K562 (cell line): ENCODE results near the gene PTTG1IP. TPM values are rescaled to one million over a fixed set of nuclear protein-coding genes. Genes with fewer than 3 reads are reported as not detected.

Experiments used
- ATAC-seq: fragments of 200-7000 bp; cut with Tn5 transposase; 3 replicates; pipeline ENCODE4 v1.9.1; 2020; ENCODE audit warnings: moderate library complexity
- BruUV-seq: library from RNA; stranded (reverse); fragments of 400-500 nt; replicated peaks from 2 replicates; lab custom pipeline; 2021; lab: Mats Ljungman, UMichigan
- CTCF ChIA-PET: fragments of 300-600 bp; formaldehyde crosslinking; extraction: SDS; loops from one replicate; lab custom pipeline; 2021; ENCODE audit warnings: low intra/inter-chr PET ratio; lab: Yijun Ruan, JAX
- POLR2A ChIA-PET: fragments of 300-600, 350-650 bp; sonication (Branson Sonifier 250); formaldehyde crosslinking; extraction: SDS; loops from one replicate; lab custom pipeline; 2021; ENCODE audit warnings: antibody characterized with exemption, inconsistent platforms; lab: Yijun Ruan, JAX
- DNase-seq, 4 experiments: peaks; one replicate each; pipeline versions ENCODE4 v3.0.0 to v3.0.0-alpha.2; 2011 to 2018; ENCODE audit warnings: low spot score in 3 of 4, mixed read lengths in 3 of 4; ENCODE audit errors: extremely low read depth in 1 of 4
- FAIRE-seq: peaks from 2 replicates; lab custom pipeline; 2011; peaks lifted over from hg19 to GRCh38; lab: Jason Lieb, UNC
- H2AFZ ChIP-seq: 2 replicates; pipeline ENCODE4 v1.6.0; 2011; ENCODE audit warnings: low read depth, low read length, control low read depth, inconsistent platforms
- H3K27ac ChIP-seq: fragments of 200-600 bp; 3 replicates; pipeline ENCODE4 v1.8.0; 2011; ENCODE audit warnings: low read depth, mild to moderate bottlenecking, control low read depth, inconsistent platforms, low read length, moderate library complexity, mixed read lengths; ENCODE audit errors: extremely low read depth
- H3K27me3 ChIP-seq, 2 experiments: fragments of 300-600 bp in 1 of 2; 2 replicates in 1 of 2; 3 replicates in 1 of 2; pipeline versions ENCODE4 v1.6.0 to v1.8.0; 2011; ENCODE audit warnings: inconsistent platforms in 2 of 2, low read length in 2 of 2, mild to moderate bottlenecking in 1 of 2, mixed read lengths in 1 of 2, moderate library complexity in 1 of 2; ENCODE audit not compliant: control insufficient read depth in 2 of 2, insufficient read depth in 2 of 2
- H3K36me3 ChIP-seq: fragments of 300-600 bp; 3 replicates; pipeline ENCODE4 v1.8.0; 2011; ENCODE audit warnings: mild to moderate bottlenecking, low read length, inconsistent platforms; ENCODE audit not compliant: control insufficient read depth, insufficient read depth
- H3K4me1 ChIP-seq, 2 experiments: fragments of 200-600 bp in 1 of 2; replicated peaks in 1 of 2; 2 replicates in 1 of 2; 3 replicates in 1 of 2; pipeline versions ENCODE4 v1.5.1 to v1.8.0; 2011; ENCODE audit warnings: inconsistent platforms in 2 of 2, low read length in 2 of 2, mild to moderate bottlenecking in 1 of 2, mixed read lengths in 1 of 2, moderate library complexity in 1 of 2; ENCODE audit not compliant: control insufficient read depth in 2 of 2, insufficient read depth in 2 of 2
- H3K4me2 ChIP-seq: 2 replicates; pipeline ENCODE4 v1.6.1; 2011; ENCODE audit warnings: low read length, control low read depth, inconsistent platforms, mixed read lengths; ENCODE audit not compliant: insufficient read depth
- H3K4me3 ChIP-seq: fragments of 200-600 bp; sonication (generic), shearing (Covaris generic); 2 replicates; pipeline ENCODE4 v1.5.1; 2016; ENCODE audit warnings: control low read depth, inconsistent platforms
- H3K79me2 ChIP-seq: fragments of 200-600 bp; 3 replicates; pipeline ENCODE4 v1.8.0; 2011; ENCODE audit warnings: low read length, inconsistent platforms; ENCODE audit not compliant: control insufficient read depth, insufficient read depth
- H3K9ac ChIP-seq, 2 experiments: 2 replicates each; pipeline versions ENCODE4 v1.6.0 to v1.6.1; 2011; ENCODE audit warnings: low read depth in 2 of 2, low read length in 2 of 2, control low read depth in 1 of 2, inconsistent platforms in 1 of 2, mild to moderate bottlenecking in 1 of 2, mixed read lengths in 1 of 2; ENCODE audit not compliant: insufficient read depth in 1 of 2
- H3K9me1 ChIP-seq: one replicate; pipeline ENCODE4 v1.6.0; 2011; ENCODE audit warnings: inconsistent platforms, mild to moderate bottlenecking, low read length, moderate library complexity; ENCODE audit not compliant: control insufficient read depth, insufficient read depth
- H3K9me3 ChIP-seq: replicated peaks from 2 replicates; pipeline ENCODE4 v1.5.1; 2011; ENCODE audit warnings: low read depth, low read length, inconsistent platforms; ENCODE audit not compliant: control insufficient read depth, insufficient read depth
- H4K20me1 ChIP-seq: replicated peaks from 2 replicates; pipeline ENCODE4 v1.6.1; 2011; ENCODE audit warnings: low read length, inconsistent platforms, mixed read lengths; ENCODE audit not compliant: control insufficient read depth, insufficient read depth
- DDX20 ChIP-seq: fragments of 450-650 bp; IDR thresholded peaks from 2 replicates; pipeline ENCODE4 v1.6.1; 2016; ENCODE audit warnings: missing genetic modification characterization, low read depth, mild to moderate bottlenecking, missing compliant biosample characterization, moderate library complexity
- HDAC8 ChIP-seq: fragments of 450-650 bp; IDR thresholded peaks from 2 replicates; pipeline ENCODE4 v1.6.1; 2016; ENCODE audit warnings: mild to moderate bottlenecking, missing genetic modification characterization, moderate library complexity, missing compliant biosample characterization
- KDM5B ChIP-seq: fragments of 200-600 bp; sonication (generic); IDR thresholded peaks from 2 replicates; pipeline ENCODE4 v1.6.1; 2012; ENCODE audit warnings: low read depth, mild to moderate bottlenecking, moderate library complexity, low read length, control low read depth, inconsistent platforms; ENCODE audit not compliant: insufficient replicate concordance
- SRSF1 ChIP-seq: fragments of 200-400 bp; formaldehyde crosslinking; IDR thresholded peaks from 2 replicates; pipeline ENCODE4 v1.6.1; 2017; ENCODE audit warnings: mild to moderate bottlenecking, low read depth, low read length, moderate library complexity
- ZFP30 ChIP-seq: fragments of 250-450 bp; sonication (Bioruptor Pico); IDR thresholded peaks from 2 replicates; pipeline ENCODE4 v1.8.0; 2022; ENCODE audit warnings: moderate library complexity, mild to moderate bottlenecking, inconsistent platforms, borderline replicate concordance
- ZNF696 ChIP-seq: fragments of 250-450 bp; sonication (Bioruptor Pico); conservative IDR thresholded peaks from 2 replicates; pipeline ENCODE4 v1.4.0; 2020; ENCODE audit warnings: mild to moderate bottlenecking, moderate library complexity
- ZSCAN29 ChIP-seq: fragments of 450-650 bp; IDR thresholded peaks from 2 replicates; pipeline ENCODE4 v1.6.1; 2017
- WGBS: fragments of 100-300 bp; shearing (Covaris generic); methylation state at CpG from one replicate; pipeline ENCODE4 v1.1.6; 2016; ENCODE audit warnings: low coverage, mixed read lengths; ENCODE audit not compliant: insufficient coverage; ENCODE audit errors: missing lambda C conversion rate; 5-methylcytosine and 5-hydroxymethylcytosine counted together
- in situ Hi-C: fragments of 300-500 bp; cut with MboI; formaldehyde crosslinking; loops from 4 replicates; pipeline ENCODE4 v1.15.0; 2018; ENCODE audit warnings: inconsistent platforms, mixed read lengths
- intact Hi-C: fragments of 100-400 bp; cut with micrococcal nuclease; formaldehyde crosslinking; loops from 2 replicates; pipeline ENCODE4 v1.14.2; 2022
- polyA plus RNA-seq, 8 experiments: library from polyadenylated mRNA; depleted of rRNA in 4 of 8; stranded (reverse) in 5 of 8; unstranded in 3 of 8; fragments of >200 nt; fragmentation: Nextera tagmentation in 2 of 8; fragmentation: Illumina TruSeq in 1 of 8; extraction: Ambion mirVana in 2 of 8; extraction: Trizol in 1 of 8; gene quantifications; 2 replicates each; pipeline versions ENCODE4 v1.2.1 to v1.2.3, GENCODE V29; 2011 to 2014; ENCODE audit warnings: inconsistent platforms in 1 of 8, missing spikeins in 1 of 8
- total RNA-seq, 7 experiments: library from RNA; depleted of rRNA in 6 of 7; stranded (reverse); fragments of >200 nt in 6 of 7; fragmentation: Illumina TruSeq in 2 of 7; extraction: Trizol in 2 of 7; gene quantifications; 2 replicates each; pipeline versions ENCODE4 v1.2.1 to v1.2.3, GENCODE V29; 2011 to 2021; ENCODE audit warnings: low replicate concordance in 1 of 7
- TF ChIP-seq, protein P1 (sequence below), 2 experiments: fragments of 200-800 bp in 1 of 2; sonication (Bioruptor generic) in 1 of 2; sonication (generic) in 1 of 2; formaldehyde crosslinking in 1 of 2; IDR thresholded peaks in 1 of 2; conservative IDR thresholded peaks in 1 of 2; 2 replicates each; pipeline versions ENCODE4 v1.5.0 to v1.6.1; 2016 to 2020; ENCODE audit warnings: missing compliant biosample characterization in 1 of 2, missing genetic modification characterization in 1 of 2, missing genetic modification reagents in 1 of 2
- TF ChIP-seq, protein P2 (sequence below): sonication (generic); formaldehyde crosslinking; IDR thresholded peaks from 2 replicates; pipeline ENCODE4 v1.8.1; 2023; ENCODE audit warnings: missing genetic modification reagents, mild to moderate bottlenecking, borderline replicate concordance

The PTTG1IP gene
- total and polyA plus RNA-seq, 9 of the 15 experiments (the other 6 are each of a cell fraction or from before 2014, with no cell fraction given): 5.0 to 99.3 (median 82.4) TPM

DNA sequence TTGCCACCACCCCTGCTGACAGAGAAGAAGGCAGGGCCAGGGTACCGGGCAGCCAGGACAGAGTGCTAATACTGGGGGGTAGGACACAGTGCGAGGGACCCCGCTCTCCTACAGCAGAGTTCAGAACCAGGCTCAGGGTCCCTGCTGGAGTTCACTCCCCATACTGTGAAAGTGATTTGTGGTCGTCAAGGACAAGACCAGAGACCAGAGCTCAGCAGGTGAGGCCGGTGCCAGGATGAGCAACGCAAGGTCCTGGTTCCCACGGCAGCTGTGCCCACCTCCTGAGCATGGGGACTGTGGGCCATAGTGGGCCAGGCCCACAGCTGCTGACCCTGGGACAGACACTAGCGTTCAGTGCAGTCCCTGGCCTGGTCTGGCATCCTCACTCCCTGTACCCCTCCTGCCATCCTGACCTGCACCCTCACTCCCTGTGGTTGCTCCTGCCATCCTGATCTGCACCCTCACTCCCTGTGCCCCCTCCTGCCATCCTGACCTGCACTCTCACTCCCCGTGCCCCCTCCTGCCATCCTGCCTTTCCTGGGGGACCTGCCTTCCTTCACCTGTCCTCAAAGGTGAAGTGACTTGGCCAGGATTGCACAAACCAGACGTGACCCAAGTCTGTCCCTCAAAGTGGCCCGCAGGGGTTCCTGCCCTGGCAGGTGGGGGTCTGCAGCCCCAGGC is 13.8 kb upstream of the PTTG1IP start (continued):
- TF ChIP-seq, protein P1, sequence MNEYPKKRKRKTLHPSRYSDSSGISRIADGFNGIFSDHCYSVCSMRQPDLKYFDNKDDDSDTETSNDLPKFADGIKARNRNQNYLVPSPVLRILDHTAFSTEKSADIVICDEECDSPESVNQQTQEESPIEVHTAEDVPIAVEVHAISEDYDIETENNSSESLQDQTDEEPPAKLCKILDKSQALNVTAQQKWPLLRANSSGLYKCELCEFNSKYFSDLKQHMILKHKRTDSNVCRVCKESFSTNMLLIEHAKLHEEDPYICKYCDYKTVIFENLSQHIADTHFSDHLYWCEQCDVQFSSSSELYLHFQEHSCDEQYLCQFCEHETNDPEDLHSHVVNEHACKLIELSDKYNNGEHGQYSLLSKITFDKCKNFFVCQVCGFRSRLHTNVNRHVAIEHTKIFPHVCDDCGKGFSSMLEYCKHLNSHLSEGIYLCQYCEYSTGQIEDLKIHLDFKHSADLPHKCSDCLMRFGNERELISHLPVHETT (CRISPR knock-in tag; conservative IDR thresholded peaks at IDR 0.05 in 1 of 2, IDR thresholded peaks at IDR 0.05 in 1 of 2): no peak
- no peak for TF ChIP-seq DDX20 (tag)

DNA sequence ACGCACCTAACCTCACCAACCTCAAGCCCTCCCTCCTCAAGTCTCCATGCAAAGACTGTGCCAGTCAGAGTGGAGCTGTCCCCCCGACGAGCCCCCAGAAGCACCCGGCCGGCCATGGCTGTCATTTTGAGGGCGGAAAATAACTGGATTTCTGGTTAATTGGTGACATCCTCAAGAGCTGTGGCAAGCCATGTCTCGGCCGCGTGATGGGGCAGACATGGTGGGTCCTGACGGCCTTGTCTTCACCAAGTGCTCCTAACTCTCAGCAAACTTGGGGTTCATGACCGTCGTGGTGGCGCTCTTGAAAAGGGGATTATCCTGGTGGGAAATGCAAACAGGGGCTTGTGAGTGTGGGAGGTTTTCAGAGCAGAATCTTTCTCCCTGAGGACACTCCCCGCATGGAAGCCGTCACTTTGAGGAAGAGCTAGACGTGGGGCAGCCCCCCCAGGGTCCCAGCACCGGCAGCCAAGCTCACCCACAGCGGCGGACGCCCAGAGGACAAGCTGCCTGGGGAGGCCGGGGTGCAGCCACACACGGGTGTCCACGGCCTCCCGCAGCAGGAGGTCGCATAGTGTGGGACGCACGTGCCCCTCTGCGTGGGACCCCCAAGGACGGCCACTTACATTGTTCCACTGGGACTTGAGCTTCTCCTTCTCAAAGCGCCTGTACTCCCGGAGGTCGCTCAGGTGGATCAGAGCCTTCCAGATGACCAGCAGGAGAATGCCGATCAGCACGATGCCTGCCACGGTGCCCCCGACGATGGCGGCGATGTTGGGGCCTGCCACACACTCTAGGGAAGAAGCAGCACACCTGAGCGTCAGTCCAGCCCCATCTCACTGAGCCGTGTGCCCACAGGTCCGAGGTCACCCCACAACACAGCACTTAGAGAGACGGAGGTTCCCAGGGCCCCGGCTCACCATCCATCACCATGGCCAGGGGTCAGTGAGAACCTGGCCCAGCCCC is 12.9 kb upstream of the PTTG1IP start:
- no peak overlapping the region for H3K4me3 ChIP-seq
- peaks cover 14% of the 10 kb centered on the region for H4K20me1 ChIP-seq
- H3K27ac ChIP-seq: no peak overlapping the region
- ATAC-seq (peak; percentile 9; the same call in 1 of the 3 replicates), DNase-seq (no peak), FAIRE-seq (no peak)
- H3K27me3 ChIP-seq: peaks cover 19 to 55% of the 10 kb centered on the region in 2 experiments; a peak in 4 of 5 replicates
- intact Hi-C loops (no loop called here), in situ Hi-C loops (no loop called here)
- no peaks in the 10 kb centered on the region for H3K9me3 ChIP-seq
- H3K36me3 ChIP-seq: no peaks in the 10 kb centered on the region
- 42% methylated on average over 40 of the region's 44 CpGs for WGBS
- peaks cover 5 to 61% of the 10 kb centered on the region in 2 experiments; a peak in 4 of 5 replicates for H3K4me1 ChIP-seq
- no peaks in the 10 kb centered on the region for H3K9me1 ChIP-seq
- H3K9ac ChIP-seq: no peak overlapping the region
- no TSS peak for BruUV-seq
- H2AFZ ChIP-seq: no peak overlapping the region
- ChIA-PET CTCF (interaction anchor here (0.6 kb wide), 1 partner anchor 40 kb away, joined by 4 read pairs; no protein-coding TSS in a partner anchor), POLR2A (interaction anchor here (0.6 to 1.2 kb wide), 3 partner anchors 12 to 1957 kb away, joined by 3 to 4 read pairs (median 3); no protein-coding TSS in a partner anchor)
- no peak overlapping the region for H3K4me2 ChIP-seq
- H3K79me2 ChIP-seq: no peaks in the 10 kb centered on the region
- TF ChIP-seq, protein P2, sequence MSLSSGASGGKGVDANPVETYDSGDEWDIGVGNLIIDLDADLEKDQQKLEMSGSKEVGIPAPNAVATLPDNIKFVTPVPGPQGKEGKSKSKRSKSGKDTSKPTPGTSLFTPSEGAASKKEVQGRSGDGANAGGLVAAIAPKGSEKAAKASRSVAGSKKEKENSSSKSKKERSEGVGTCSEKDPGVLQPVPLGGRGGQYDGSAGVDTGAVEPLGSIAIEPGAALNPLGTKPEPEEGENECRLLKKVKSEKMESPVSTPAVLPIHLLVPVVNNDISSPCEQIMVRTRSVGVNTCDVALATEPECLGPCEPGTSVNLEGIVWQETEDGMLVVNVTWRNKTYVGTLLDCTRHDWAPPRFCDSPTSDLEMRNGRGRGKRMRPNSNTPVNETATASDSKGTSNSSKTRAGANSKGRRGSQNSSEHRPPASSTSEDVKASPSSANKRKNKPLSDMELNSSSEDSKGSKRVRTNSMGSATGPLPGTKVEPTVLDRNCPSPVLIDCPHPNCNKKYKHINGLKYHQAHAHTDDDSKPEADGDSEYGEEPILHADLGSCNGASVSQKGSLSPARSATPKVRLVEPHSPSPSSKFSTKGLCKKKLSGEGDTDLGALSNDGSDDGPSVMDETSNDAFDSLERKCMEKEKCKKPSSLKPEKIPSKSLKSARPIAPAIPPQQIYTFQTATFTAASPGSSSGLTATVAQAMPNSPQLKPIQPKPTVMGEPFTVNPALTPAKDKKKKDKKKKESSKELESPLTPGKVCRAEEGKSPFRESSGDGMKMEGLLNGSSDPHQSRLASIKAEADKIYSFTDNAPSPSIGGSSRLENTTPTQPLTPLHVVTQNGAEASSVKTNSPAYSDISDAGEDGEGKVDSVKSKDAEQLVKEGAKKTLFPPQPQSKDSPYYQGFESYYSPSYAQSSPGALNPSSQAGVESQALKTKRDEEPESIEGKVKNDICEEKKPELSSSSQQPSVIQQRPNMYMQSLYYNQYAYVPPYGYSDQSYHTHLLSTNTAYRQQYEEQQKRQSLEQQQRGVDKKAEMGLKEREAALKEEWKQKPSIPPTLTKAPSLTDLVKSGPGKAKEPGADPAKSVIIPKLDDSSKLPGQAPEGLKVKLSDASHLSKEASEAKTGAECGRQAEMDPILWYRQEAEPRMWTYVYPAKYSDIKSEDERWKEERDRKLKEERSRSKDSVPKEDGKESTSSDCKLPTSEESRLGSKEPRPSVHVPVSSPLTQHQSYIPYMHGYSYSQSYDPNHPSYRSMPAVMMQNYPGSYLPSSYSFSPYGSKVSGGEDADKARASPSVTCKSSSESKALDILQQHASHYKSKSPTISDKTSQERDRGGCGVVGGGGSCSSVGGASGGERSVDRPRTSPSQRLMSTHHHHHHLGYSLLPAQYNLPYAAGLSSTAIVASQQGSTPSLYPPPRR (CRISPR knock-in tag): no peak
- no peak for TF ChIP-seq ZNF696 (CRISPR knock-in tag)
- no peak for TF ChIP-seq SRSF1
- no peak for TF ChIP-seq KDM5B
- no peak for TF ChIP-seq HDAC8 (tag)
- no peak for TF ChIP-seq ZSCAN29
- no peak for TF ChIP-seq ZFP30 (CRISPR knock-in tag)
